ENCODE results near the gene LRIG1.

DNA sequence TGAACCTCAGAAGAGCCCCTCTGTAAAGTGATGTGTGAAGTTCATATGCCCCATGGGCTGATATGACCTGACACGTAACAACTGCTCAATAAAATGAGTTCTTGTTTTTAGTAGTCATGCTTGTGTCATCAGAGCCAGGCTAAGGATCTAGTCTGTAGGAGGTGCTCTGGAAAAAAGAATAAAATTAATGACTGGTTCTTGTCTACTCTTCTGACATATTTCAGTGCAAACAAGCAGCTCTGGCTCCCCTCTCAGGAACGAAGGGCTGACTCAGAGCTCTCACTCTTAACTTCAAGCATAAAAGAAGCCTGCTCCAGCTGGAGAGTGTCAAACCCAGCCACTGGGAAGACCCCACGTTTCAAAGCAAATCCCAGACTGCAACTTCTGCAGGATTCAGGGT lies 77.0 kb downstream of the LRIG1 start:
- TF ChIP-seq, protein P1, sequence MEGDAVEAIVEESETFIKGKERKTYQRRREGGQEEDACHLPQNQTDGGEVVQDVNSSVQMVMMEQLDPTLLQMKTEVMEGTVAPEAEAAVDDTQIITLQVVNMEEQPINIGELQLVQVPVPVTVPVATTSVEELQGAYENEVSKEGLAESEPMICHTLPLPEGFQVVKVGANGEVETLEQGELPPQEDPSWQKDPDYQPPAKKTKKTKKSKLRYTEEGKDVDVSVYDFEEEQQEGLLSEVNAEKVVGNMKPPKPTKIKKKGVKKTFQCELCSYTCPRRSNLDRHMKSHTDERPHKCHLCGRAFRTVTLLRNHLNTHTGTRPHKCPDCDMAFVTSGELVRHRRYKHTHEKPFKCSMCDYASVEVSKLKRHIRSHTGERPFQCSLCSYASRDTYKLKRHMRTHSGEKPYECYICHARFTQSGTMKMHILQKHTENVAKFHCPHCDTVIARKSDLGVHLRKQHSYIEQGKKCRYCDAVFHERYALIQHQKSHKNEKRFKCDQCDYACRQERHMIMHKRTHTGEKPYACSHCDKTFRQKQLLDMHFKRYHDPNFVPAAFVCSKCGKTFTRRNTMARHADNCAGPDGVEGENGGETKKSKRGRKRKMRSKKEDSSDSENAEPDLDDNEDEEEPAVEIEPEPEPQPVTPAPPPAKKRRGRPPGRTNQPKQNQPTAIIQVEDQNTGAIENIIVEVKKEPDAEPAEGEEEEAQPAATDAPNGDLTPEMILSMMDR (IDR thresholded peaks at IDR 0.05), result no peak
- TF ChIP-seq EZH2phosphoT487 (IDR thresholded peaks at IDR 0.05), result no peak
- TF ChIP-seq EZH2 (IDR thresholded peaks at IDR 0.05), result no peak

Data from neural progenitor cell (in vitro differentiated cells).